Stomach smooth muscle (tissue), 2 donors: Measurements from ENCODE around the gene LRRC58.
"Not testable (repeated sequence)": the region's sequence is repeated elsewhere in the genome, so short reads cannot be mapped to it uniquely, and the experiment has no call there.

Experiments used
- H3K27ac ChIP-seq: one replicate; pipeline ENCODE4 v1.7.0; 2013; ENCODE audit warnings: mild to moderate bottlenecking, low read length, inconsistent platforms
- H3K27me3 ChIP-seq, 2 donors: one replicate each; pipeline ENCODE4 v1.7.0; 2013; ENCODE audit warnings: low read length in 2 of 2; ENCODE audit not compliant: insufficient read depth in 2 of 2, control insufficient read depth in 1 of 2
- H3K36me3 ChIP-seq, 2 donors: one replicate each; pipeline ENCODE4 v1.7.0; 2013; ENCODE audit warnings: low read length in 2 of 2; ENCODE audit not compliant: control insufficient read depth in 2 of 2, insufficient read depth in 2 of 2
- H3K4me1 ChIP-seq: one replicate; pipeline ENCODE4 v1.7.0; 2013; ENCODE audit warnings: low read length; ENCODE audit not compliant: control insufficient read depth, insufficient read depth
- H3K4me3 ChIP-seq, 2 donors: one replicate each; pipeline ENCODE4 v1.7.0; 2013; ENCODE audit warnings: low read length in 2 of 2
- H3K9ac ChIP-seq, 2 donors: one replicate each; pipeline ENCODE4 v1.7.0; 2013; ENCODE audit warnings: low read length in 2 of 2, mild to moderate bottlenecking in 1 of 2
- H3K9me3 ChIP-seq, 2 donors: one replicate each; pipeline ENCODE4 v1.7.0; 2013; ENCODE audit warnings: low read length in 2 of 2; ENCODE audit not compliant: control insufficient read depth in 2 of 2
- donor health status: healthy.
- donor health status: Pancreatic carcinoma.

LRRC58 gene

GRCh38 chr3:120302361-120302760, 46.8 kb downstream of the LRRC58 start:
- H3K9ac ChIP-seq: no peak overlapping the region
- H3K27ac ChIP-seq: no peak overlapping the region
- H3K27me3 ChIP-seq: no peaks in the 10 kb centered on the region
- no peak overlapping the region for H3K4me3 ChIP-seq
- H3K36me3 ChIP-seq: no peaks in the 10 kb centered on the region
- H3K9me3 ChIP-seq: no peaks in the 10 kb centered on the region
- H3K4me1 ChIP-seq: no peaks in the 10 kb centered on the region

- Histone ChIP-seq H3K9me3 (no peaks in the 10 kb centered on the region), H3K4me1 (no peaks in the 10 kb centered on the region), H3K27me3 (no peaks in the 10 kb centered on the region), H3K9ac (no peak overlapping the region), H3K27ac (no peak overlapping the region), H3K36me3 (no peaks in the 10 kb centered on the region), H3K4me3 (no peak overlapping the region)
Observed at GRCh38 chr3:120300971-120301370, 48.2 kb downstream of the LRRC58 start.

GRCh38 chr3:120299403-120299802, 49.8 kb downstream of the LRRC58 start:
- no peaks in the 10 kb centered on the region for H3K4me1 ChIP-seq
- H3K4me3 ChIP-seq: no peak overlapping the region
- H3K36me3 ChIP-seq: no peaks in the 10 kb centered on the region
- H3K9me3 ChIP-seq: no peaks in the 10 kb centered on the region
- no peak overlapping the region for H3K9ac ChIP-seq
- H3K27me3 ChIP-seq: no peaks in the 10 kb centered on the region
- H3K27ac ChIP-seq: no peak overlapping the region

- Histone ChIP-seq H3K27me3 (no peaks in the 10 kb centered on the region), H3K27ac (no peak overlapping the region), H3K9ac (no peak overlapping the region), H3K36me3 (no peaks in the 10 kb centered on the region), H3K4me1 (no peaks in the 10 kb centered on the region), H3K4me3 (no peak overlapping the region), H3K9me3 (no peaks in the 10 kb centered on the region)
Observed at GRCh38 chr3:120298996-120299395, 50.2 kb downstream of the LRRC58 start.

GRCh38 chr3:120291552-120291951, 57.6 kb downstream of the LRRC58 start:
- H3K36me3 ChIP-seq, H3K27ac ChIP-seq: not testable (repeated sequence)

GRCh38 chr3:120289636-120290035, 59.5 kb downstream of the LRRC58 start:
- Histone ChIP-seq H3K27me3 (no peaks in the 10 kb centered on the region), H3K4me3 (no peak overlapping the region), H3K9me3 (peaks cover 2 to 6% of the 10 kb centered on the region in 2 donors), H3K9ac (no peak overlapping the region), H3K27ac (no peak overlapping the region), H3K4me1 (peaks cover 6% of the 10 kb centered on the region), H3K36me3 (no peaks in the 10 kb centered on the region)

More at GRCh38 chr3:120291552-120291951, 57.6 kb downstream of the LRRC58 start:
- not testable (repeated sequence) for H3K27me3 ChIP-seq, H3K4me1 ChIP-seq, H3K4me3 ChIP-seq, H3K9me3 ChIP-seq, H3K9ac ChIP-seq

GRCh38 chr3:120286465-120286864, 62.7 kb downstream of the LRRC58 start:
- Histone ChIP-seq H3K27ac (no peak overlapping the region), H3K27me3 (no peaks in the 10 kb centered on the region), H3K4me3 (no peak overlapping the region), H3K9ac (no peak overlapping the region), H3K9me3 (peaks cover 0 to 2% of the 10 kb centered on the region in 2 donors), H3K36me3 (no peaks in the 10 kb centered on the region), H3K4me1 (peaks cover 6% of the 10 kb centered on the region)

- H3K27ac ChIP-seq: no peak overlapping the region
- H3K27me3 ChIP-seq: no peaks in the 10 kb centered on the region
- peaks cover 6% of the 10 kb centered on the region for H3K4me1 ChIP-seq
- H3K4me3 ChIP-seq: peak overlapping the region; percentile 53 to 76
- H3K9me3 ChIP-seq: peaks cover 0 to 2% of the 10 kb centered on the region in 2 donors
- peak overlapping the region; percentile 29 to 60 for H3K9ac ChIP-seq
- no peaks in the 10 kb centered on the region for H3K36me3 ChIP-seq
Observed at GRCh38 chr3:120285508-120285841, 63.7 kb downstream of the LRRC58 start.

GRCh38 chr3:120284747-120285507, 64.2 kb downstream of the LRRC58 start, which contains the start of gene GPR156:
Gene GPR156 (minus strand): TSS chr3:120285222. CDS start chr3:120244098, 41,124 bp downstream.
- Histone ChIP-seq H3K4me1 (peaks cover 6% of the 10 kb centered on the region), H3K27me3 (no peaks in the 10 kb centered on the region), H3K36me3 (no peaks in the 10 kb centered on the region), H3K9me3 (no peaks in the 10 kb centered on the region), H3K9ac (peak within 1 kb of the TSS; percentile 29 to 60), H3K4me3 (peak within 1 kb of the TSS; percentile 55 to 76), H3K27ac (no peak within 1 kb of the TSS)

GRCh38 chr3:120281261-120281660, 67.9 kb downstream of the LRRC58 start:
- no peaks in the 10 kb centered on the region for H3K9me3 ChIP-seq
- no peak overlapping the region for H3K27ac ChIP-seq

GRCh38 chr3:120280566-120280965, 68.6 kb downstream of the LRRC58 start:
- H3K36me3 ChIP-seq: no peaks in the 10 kb centered on the region
- H3K27me3 ChIP-seq: no peaks in the 10 kb centered on the region
- no peaks in the 10 kb centered on the region for H3K9me3 ChIP-seq
- no peak overlapping the region for H3K27ac ChIP-seq
- no peak overlapping the region for H3K9ac ChIP-seq
- H3K4me3 ChIP-seq: no peak overlapping the region
- H3K4me1 ChIP-seq: peaks cover 6% of the 10 kb centered on the region

More at GRCh38 chr3:120281261-120281660, 67.9 kb downstream of the LRRC58 start:
- H3K9ac ChIP-seq: no peak overlapping the region
- no peaks in the 10 kb centered on the region for H3K27me3 ChIP-seq
- H3K4me1 ChIP-seq: peaks cover 6% of the 10 kb centered on the region
- H3K36me3 ChIP-seq: no peaks in the 10 kb centered on the region
- no peak overlapping the region for H3K4me3 ChIP-seq
